Measurements from ENCODE around the gene HTR7.

HTR7 gene

DNA sequence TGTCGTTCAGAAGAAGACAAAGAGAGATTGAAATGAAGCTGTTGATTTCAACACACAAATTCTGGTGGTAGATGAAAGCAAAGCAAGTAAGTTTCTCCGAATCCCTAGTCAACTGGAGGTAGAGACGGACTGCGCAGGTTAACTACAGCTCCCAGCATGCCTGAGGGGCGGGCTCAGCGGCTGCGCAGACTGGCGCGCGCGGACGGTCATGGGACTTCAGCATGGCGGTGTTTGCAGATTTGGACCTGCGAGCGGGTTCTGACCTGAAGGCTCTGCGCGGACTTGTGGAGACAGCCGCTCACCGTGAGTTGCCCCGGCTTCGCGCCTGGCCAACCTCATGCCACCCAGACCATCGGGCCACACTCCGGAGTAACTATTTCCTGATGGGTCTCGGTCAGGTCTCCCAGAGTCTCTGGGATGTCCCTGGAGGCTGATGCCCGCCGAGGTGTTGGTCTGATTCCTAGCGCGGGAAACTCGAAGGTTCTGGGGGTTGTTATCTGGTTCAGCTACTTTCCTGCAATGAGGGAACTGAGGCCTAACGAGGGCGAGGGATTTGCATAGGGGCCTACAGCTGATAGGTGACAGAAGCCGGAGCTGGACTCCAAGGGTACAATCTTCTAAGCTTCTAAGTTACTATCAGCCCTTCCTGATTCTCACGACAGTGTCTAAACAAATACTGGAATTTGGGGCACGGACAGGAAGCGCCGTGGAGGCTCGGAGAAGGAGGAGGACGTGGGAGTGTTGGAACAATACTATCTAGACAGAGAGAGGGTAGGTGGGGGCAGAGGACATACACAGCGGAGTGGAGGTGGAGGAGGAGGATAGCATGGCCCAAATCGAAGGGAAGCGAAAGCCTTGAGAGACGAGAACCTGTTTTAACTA is 14.2 kb upstream of the HTR7 start, which contains the start of gene RPP30:
TSS of gene RPP30 (plus strand) at position 209 of the 882 bp plus-strand sequence. CDS start at position 222, 13 bp downstream.
- peaks cover 9% of the 10 kb centered on the region for H3K36me3 ChIP-seq (ENCODE audit: insufficient read depth, low read length)
- peaks cover 13% of the 10 kb centered on the region; the same call in 1 of the 2 replicates for H3K4me1 ChIP-seq (ENCODE audit: insufficient read depth, low read length)
- H3K9ac ChIP-seq (ENCODE audit: low read depth, low read length) = peak within 1 kb of the TSS; percentile 90
- no peaks in the 10 kb centered on the region for H3K9me3 ChIP-seq (ENCODE audit: control insufficient read depth, insufficient read depth, low read length)

DNA sequence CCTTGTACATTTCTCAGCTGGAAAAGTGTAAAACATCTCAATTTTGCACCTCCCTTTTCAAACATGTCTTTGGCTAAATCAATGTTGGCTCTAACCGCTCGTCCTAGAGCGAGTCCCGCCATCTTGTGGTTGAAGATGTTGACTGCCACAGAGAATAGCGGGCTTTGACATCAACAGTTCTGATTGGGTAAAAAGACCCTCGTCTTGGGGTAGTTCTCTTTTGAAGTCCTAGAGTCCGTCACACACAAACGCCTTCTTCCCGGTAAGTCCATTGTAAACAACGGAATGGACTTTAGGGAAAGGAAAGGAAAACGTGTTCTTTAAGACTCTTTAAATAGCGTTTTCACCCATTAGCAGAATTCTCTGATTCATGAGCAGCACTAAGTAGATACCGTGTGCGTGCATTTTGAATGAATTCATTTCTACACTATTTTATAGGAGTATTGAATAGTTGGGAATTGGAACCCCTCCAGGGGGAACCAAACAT is 13.5 kb upstream of the HTR7 start:
- H3K9ac ChIP-seq (ENCODE audit: low read depth, low read length) = peak overlapping the region; percentile 90
- no peaks in the 10 kb centered on the region for H3K9me3 ChIP-seq (ENCODE audit: control insufficient read depth, insufficient read depth, low read length)

DNA sequence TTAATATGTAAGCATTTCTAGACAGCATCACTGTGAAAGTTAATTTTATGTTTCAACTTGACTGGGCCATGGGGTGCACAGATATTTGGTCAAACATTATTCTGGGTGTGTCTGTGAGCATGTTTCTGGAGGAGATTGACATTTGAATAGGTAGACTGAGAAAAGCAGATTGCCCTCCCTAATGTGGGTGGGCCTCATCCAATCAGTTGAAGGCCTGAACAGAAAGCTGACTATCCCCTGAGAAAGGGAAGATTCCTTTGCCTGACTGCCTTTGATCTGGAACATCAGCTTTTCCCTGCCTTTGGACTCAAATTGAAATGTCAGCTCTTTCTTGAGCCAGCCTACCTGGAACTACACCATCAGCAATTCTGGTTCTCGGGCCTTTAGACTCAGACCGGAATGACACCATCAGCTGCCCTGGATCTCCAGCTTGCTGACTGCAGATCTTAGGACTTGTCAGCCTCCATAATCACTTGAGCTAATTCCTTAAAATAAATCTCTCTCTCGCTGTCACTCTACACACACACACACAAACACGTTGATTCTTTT is 8.3 kb upstream of the HTR7 start:
- Histone ChIP-seq H3K9ac (ENCODE audit: low read depth, low read length) (no peak overlapping the region), H3K36me3 (ENCODE audit: insufficient read depth, low read length) (no peaks in the 10 kb centered on the region), H3K4me1 (ENCODE audit: insufficient read depth, low read length) (peaks cover 3% of the 10 kb centered on the region; the same call in 1 of the 2 replicates), H3K9me3 (ENCODE audit: control insufficient read depth, insufficient read depth, low read length) (no peaks in the 10 kb centered on the region)

More for the DNA sequence above, 13.5 kb upstream of the HTR7 start:
- H3K4me1 ChIP-seq (ENCODE audit: insufficient read depth, low read length) = peaks cover 13% of the 10 kb centered on the region; the same call in 1 of the 2 replicates
- H3K36me3 ChIP-seq (ENCODE audit: insufficient read depth, low read length) = peaks cover 4% of the 10 kb centered on the region; the same call in 1 of the 2 replicates

DNA sequence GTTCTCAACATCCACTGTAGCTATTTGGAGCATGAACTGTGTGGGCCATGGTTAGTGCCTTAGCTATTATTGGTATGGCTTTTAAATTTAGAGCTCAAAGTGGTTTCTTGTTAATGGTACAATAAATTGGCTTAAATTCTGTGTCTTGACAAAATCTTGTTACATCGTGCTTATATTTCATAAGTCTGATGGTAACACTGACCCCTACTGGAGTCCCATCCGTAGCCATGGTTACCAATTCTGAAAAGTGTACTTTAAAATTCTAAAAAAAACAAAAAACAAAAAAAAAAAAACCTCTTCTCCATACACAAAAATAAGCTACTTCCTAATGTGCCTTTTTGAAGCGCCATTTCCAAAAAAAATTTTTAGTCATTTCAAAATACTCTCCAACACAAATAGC is 7.6 kb upstream of the HTR7 start:
- Histone ChIP-seq H3K9me3 (ENCODE audit: control insufficient read depth, insufficient read depth, low read length) (no peaks in the 10 kb centered on the region), H3K9ac (ENCODE audit: low read depth, low read length) (no peak overlapping the region), H3K36me3 (ENCODE audit: insufficient read depth, low read length) (no peaks in the 10 kb centered on the region), H3K4me1 (ENCODE audit: insufficient read depth, low read length) (no peaks in the 10 kb centered on the region)

DNA sequence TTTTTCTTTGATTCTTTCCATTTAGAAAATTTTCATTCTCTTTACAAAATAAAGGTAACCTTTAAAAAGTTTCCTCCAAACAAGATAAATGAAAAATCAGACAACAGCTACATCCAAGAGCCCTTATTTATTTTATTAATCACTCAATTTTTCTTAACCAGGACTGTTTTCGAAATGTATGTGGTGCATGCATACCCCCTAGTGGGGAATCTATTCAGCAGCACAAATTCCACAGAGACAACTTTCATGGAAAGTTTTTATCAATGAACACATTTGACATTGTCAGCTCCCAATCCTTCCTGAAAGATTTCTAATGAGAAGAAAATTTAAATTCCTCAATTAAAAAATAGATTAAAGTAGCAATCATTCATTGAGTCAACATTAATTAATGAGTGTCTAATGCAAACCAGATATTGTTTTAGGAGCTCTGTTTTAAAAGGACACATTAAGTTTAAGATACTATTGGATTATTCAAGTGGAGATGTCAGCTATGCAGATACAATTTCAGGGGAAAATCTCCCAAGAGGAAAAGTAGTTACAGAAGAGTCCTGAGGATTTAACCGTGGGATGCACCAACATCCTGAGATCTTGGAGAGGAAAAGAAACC is 5.2 kb upstream of the HTR7 start:
- no peaks in the 10 kb centered on the region for H3K36me3 ChIP-seq (ENCODE audit: insufficient read depth, low read length)
- H3K9me3 ChIP-seq (ENCODE audit: control insufficient read depth, insufficient read depth, low read length) = no peaks in the 10 kb centered on the region
- no peak overlapping the region for H3K9ac ChIP-seq (ENCODE audit: low read depth, low read length)
- 0 out of 2 replicates have a peak, but pooled peaks cover 5% of the 10 kb centered on the region for H3K4me1 ChIP-seq (ENCODE audit: insufficient read depth, low read length)

DNA sequence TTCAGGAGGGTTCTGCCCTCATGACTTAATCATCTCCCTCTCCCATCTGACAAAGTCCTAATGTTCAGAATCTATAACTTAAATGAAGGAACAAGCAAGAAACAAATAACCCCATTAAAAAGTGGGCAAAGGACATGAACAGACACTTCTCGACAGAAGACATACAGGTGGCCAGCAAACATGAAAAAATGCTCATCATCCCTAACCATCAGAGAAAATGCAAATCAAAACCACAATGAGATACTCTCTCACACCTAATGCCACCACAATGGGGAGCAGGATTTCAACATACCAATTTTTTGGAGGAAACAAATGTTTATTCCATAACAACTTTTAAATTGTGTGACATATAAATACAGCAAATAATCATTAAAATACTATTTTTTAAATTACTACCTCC is 3.0 kb upstream of the HTR7 start:
- no peaks in the 10 kb centered on the region for H3K9me3 ChIP-seq (ENCODE audit: control insufficient read depth, insufficient read depth, low read length)
- H3K4me1 ChIP-seq (ENCODE audit: insufficient read depth, low read length) = 0 out of 2 replicates have a peak, but pooled peaks cover 5% of the 10 kb centered on the region
- no peak overlapping the region for H3K9ac ChIP-seq (ENCODE audit: low read depth, low read length)
- H3K36me3 ChIP-seq (ENCODE audit: insufficient read depth, low read length) = no peaks in the 10 kb centered on the region

DNA sequence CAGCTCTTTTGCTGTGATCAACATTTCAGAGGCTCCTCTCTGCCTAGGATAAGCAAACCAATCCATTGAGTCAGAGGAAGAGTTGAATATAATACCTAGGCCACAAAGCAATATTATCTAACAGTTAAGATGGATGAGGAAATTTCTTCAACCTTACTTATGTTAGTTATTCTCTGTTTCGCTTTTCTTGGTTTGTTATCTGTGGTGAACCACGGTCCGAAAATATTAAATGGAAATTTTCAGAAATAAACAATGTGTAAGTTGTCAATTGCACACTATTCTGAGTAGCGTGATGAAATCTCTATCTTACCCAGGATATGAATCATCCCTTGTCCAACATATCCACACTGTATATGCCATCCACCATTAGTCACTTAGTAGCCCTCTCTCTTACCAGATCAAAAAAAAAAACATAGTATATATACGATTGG is 1.5 kb upstream of the HTR7 start:
- Histone ChIP-seq H3K9me3 (ENCODE audit: control insufficient read depth, insufficient read depth, low read length) (no peaks in the 10 kb centered on the region), H3K36me3 (ENCODE audit: insufficient read depth, low read length) (no peaks in the 10 kb centered on the region), H3K4me1 (ENCODE audit: insufficient read depth, low read length) (0 out of 2 replicates have a peak, but pooled peaks cover 5% of the 10 kb centered on the region), H3K9ac (ENCODE audit: low read depth, low read length) (no peak overlapping the region)

DNA sequence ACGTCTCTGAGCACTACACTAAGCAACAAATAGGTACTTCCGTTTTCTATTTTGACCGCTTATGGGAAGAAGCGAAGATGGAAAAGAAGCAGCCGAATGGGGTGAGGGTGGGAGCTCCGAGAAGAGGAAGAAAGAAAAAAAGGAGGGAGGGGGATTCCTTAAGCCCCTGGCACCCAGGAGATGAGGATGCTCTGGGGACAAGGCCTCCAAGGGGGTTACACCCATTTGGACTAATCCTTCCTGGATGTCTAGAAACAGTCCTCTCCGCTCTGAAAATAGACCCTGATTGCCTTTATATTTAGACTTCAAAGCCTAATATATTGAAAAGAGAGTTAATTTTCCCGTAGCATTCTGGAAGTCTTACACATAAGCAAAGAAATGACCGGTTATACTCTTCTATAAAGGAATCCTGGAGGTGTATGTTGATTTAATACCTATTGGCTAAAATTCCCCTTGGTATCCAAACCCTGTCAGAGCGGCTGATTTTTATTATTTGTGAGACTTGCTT is 676 bp upstream of the HTR7 start:
- peak overlapping the region; percentile 83 for H3K9ac ChIP-seq (ENCODE audit: low read depth, low read length)
- H3K36me3 ChIP-seq (ENCODE audit: insufficient read depth, low read length) = no peaks in the 10 kb centered on the region
- no peaks in the 10 kb centered on the region for H3K9me3 ChIP-seq (ENCODE audit: control insufficient read depth, insufficient read depth, low read length)
- 0 out of 2 replicates have a peak, but pooled peaks cover 5% of the 10 kb centered on the region for H3K4me1 ChIP-seq (ENCODE audit: insufficient read depth, low read length)

DNA sequence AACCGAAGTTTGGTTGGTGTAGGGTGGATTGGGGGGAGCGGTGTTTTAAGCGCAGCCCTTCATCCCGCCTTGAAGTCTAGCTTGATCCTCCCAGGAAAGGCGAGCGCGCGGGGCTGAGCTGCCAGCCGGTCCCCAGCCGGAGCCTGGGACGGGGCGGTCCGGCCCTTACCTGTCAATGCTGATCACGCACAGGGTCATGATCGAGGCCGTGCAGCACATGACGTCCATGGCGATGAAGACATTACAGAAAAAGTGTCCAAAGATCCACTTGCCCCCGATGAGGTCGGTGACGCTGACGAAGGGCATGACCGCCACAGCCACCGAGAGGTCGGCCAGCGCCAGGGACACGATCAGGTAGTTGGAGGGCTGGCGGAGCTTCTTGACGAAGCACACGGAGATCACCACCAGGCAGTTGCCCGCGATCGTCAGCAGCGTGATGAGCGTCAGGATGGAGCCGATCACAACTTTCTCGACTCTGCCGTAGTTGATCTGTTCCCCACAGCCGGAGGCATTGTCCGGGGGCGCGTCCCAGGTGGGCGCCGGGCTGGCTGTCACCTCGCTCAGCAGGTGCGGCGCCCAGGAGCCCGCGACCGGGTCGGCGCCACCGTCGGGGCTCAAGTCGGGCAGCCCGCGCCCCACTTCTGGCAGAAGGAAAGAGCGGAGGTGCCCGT is 740 bp downstream of the HTR7 start:
- no peaks in the 10 kb centered on the region for H3K9me3 ChIP-seq (ENCODE audit: control insufficient read depth, insufficient read depth, low read length)
- peak overlapping the region; percentile 75 for H3K9ac ChIP-seq (ENCODE audit: low read depth, low read length)
- H3K36me3 ChIP-seq (ENCODE audit: insufficient read depth, low read length) = no peaks in the 10 kb centered on the region
- H3K4me1 ChIP-seq (ENCODE audit: insufficient read depth, low read length) = 0 out of 2 replicates have a peak, but pooled peaks cover 5% of the 10 kb centered on the region

DNA sequence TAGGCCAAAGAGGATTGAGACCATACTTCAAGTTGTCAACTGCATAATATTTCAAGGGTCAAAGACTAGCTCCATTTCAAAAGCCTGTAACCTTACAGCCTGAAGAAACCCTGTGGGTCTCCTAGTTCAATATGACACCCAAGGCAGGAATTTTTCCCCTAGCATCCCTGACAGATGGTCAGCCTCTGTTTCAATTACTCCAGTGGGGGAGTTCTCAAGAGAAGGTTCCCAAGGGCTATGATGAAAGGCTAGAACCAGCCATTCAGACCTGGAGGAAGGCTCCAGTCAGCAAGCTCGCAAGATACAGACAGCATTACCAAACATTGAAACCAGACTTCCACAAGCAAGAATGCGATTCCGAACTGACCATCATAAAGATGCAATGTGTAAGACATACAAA is 1.6 kb downstream of the HTR7 start:
- H3K4me1 ChIP-seq (ENCODE audit: insufficient read depth, low read length) = 0 out of 2 replicates have a peak, but pooled peaks cover 5% of the 10 kb centered on the region
- H3K9me3 ChIP-seq (ENCODE audit: control insufficient read depth, insufficient read depth, low read length) = no peaks in the 10 kb centered on the region
- H3K9ac ChIP-seq (ENCODE audit: low read depth, low read length) = peak overlapping the region; percentile 75; the same call in 1 of the 2 replicates

DNA sequence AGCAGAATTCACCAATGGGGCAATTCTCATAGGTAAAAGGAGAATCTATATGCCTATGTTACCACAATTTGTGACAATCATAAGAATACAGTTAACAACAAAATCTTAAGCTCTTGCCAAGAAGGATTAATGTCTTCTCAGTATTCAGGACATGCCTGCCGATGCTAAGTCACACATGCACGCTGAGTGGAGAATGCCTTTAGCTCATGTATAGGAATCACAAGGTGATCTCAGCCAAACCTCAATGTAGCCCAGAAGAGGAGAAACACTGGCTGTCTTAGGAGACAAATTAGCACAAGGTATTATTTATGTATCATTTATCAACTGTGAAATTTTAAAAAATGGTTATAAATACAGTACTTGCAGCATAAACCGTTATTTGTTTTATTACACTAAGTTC is 2.7 kb downstream of the HTR7 start:
- no peaks in the 10 kb centered on the region; the same call in 1 of the 2 replicates for H3K9me3 ChIP-seq (ENCODE audit: control insufficient read depth, insufficient read depth, low read length)
- 0 out of 2 replicates have a peak, but pooled peaks cover 5% of the 10 kb centered on the region for H3K4me1 ChIP-seq (ENCODE audit: insufficient read depth, low read length)
- H3K9ac ChIP-seq (ENCODE audit: low read depth, low read length) = peak overlapping the region; percentile 75; the same call in 1 of the 2 replicates
- no peaks in the 10 kb centered on the region for H3K36me3 ChIP-seq (ENCODE audit: insufficient read depth, low read length)

More for the DNA sequence above, 1.6 kb downstream of the HTR7 start:
- no peaks in the 10 kb centered on the region for H3K36me3 ChIP-seq (ENCODE audit: insufficient read depth, low read length)

DNA sequence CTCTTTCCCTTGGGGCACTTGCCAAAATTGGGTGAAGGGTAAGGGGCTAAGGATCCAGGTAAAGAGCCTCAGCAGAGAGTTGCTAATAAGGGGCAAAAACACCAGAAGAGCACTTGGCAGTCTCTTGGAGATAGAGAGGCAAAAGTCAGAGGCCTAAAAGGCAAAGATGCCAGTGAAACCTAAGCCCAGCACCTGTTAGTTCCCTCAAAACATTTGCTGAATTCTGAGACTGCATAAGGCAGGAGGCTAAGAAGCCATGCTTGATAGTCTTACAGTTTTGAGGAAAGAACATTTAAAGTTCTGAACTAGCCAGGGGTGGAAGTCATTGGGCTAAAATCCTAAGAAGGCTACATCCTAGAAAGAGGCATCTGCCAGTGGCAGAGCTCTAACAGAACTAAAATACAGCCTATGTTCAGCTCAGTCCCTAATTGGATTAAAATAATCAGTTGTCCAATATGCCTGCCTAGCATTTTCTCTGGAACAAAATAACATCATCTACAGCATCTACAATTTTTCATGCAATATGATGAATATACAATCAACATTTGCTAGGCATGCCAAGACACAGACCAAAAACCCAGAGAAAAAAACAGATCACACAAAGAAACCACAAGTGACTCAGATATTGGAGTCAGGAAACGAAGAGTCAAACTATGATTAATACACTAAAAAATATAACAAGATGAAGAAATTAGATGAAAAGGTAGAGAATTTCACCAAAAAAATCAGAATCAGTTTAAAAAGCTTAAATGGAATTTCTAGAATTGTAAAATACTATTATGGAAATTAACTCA is 7.7 kb downstream of the HTR7 start:
- H3K9ac ChIP-seq (ENCODE audit: low read depth, low read length) = no peak overlapping the region
- no peaks in the 10 kb centered on the region for H3K4me1 ChIP-seq (ENCODE audit: insufficient read depth, low read length)

DNA sequence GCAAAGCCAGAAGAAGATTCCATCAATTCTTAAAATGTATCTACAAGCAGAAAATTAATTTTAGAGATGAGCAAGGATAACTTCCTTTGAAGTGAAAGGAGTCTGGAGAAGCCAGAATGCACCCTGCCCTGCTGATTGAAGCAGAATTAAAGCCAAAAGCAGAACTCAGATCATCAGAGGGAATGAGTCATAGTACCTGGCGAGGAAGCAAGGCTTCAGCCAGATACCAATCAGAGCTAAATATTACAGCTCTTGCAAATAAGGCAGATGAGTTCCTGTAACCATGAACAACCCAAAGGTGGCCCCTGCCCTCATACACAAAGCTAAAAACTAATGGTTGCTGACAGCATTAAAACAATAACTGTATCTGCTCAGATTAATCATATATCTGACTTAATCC is 10.4 kb downstream of the HTR7 start:
- H3K9me3 ChIP-seq (ENCODE audit: control insufficient read depth, insufficient read depth, low read length) = peaks cover 3% of the 10 kb centered on the region; the same call in 1 of the 2 replicates
- no peaks in the 10 kb centered on the region for H3K4me1 ChIP-seq (ENCODE audit: insufficient read depth, low read length)
- H3K36me3 ChIP-seq (ENCODE audit: insufficient read depth, low read length) = no peaks in the 10 kb centered on the region
- H3K9ac ChIP-seq (ENCODE audit: low read depth, low read length) = no peak overlapping the region

More for the DNA sequence above, 7.7 kb downstream of the HTR7 start:
- H3K9me3 ChIP-seq (ENCODE audit: control insufficient read depth, insufficient read depth, low read length) = no peaks in the 10 kb centered on the region; the same call in 1 of the 2 replicates
- no peaks in the 10 kb centered on the region for H3K36me3 ChIP-seq (ENCODE audit: insufficient read depth, low read length)

Measured in ES-I3 (cell line).